Tibial nerve (tissue), 4 donors: ENCODE results near the gene NFKBIL1. TPM values are rescaled to one million over a fixed set of nuclear protein-coding genes. Genes with fewer than 3 reads are reported as not detected.
A peak's percentile ranks its signal among the peaks of the same experiment; 100 is the strongest.

Experiments
- DNase-seq, 2 donors: peaks; one replicate each; pipeline ENCODE4 v3.0.0-alpha.2; 2019; ENCODE audit warnings: low spot score in 2 of 2
- H3K27ac ChIP-seq, 4 donors: fragments of 200-600 bp; sonication (generic) in 3 of 4; one replicate each; pipeline ENCODE4 v1.5.1; 2017 to 2019; ENCODE audit warnings: mild to moderate bottlenecking in 1 of 4
- H3K27me3 ChIP-seq, 2 donors: fragments of 200-600 bp; sonication (generic) in 1 of 2; one replicate each; pipeline versions ENCODE4 v1.5.1 to v1.6.0; 2017 to 2019
- H3K36me3 ChIP-seq, 3 donors: fragments of 200-600 bp; sonication (generic); one replicate each; pipeline ENCODE4 v1.5.1; 2018 to 2019
- H3K4me1 ChIP-seq, 4 donors: fragments of 200-600 bp; sonication (generic) in 3 of 4; one replicate each; pipeline ENCODE4 v1.5.1; 2017 to 2019
- H3K4me3 ChIP-seq, 4 donors: fragments of 200-600 bp; sonication (generic) in 3 of 4; one replicate each; pipeline ENCODE4 v1.5.1; 2017 to 2019; ENCODE audit warnings: mild to moderate bottlenecking in 1 of 4, moderate library complexity in 1 of 4
- H3K9me3 ChIP-seq, 4 donors: fragments of 200-600 bp; sonication (generic) in 3 of 4; one replicate each; pipeline ENCODE4 v1.5.1; 2017 to 2019
- EP300 ChIP-seq, 2 donors: sonication (generic); formaldehyde crosslinking; IDR thresholded peaks; one replicate each; pipeline ENCODE4 v1.6.1; 2017; ENCODE audit warnings: antibody characterized with exemption in 2 of 2, mild to moderate bottlenecking in 1 of 2
- POLR2A ChIP-seq, 2 donors: fragments of 450-650 bp; IDR thresholded peaks; one replicate each; pipeline ENCODE4 v1.6.1; 2017; ENCODE audit warnings: antibody characterized with exemption in 2 of 2, mild to moderate bottlenecking in 2 of 2, moderate library complexity in 2 of 2
- WGBS, 2 donors: methylation state at CpG; one replicate each; pipeline ENCODE4 v1.1.5; 2018; 5-methylcytosine and 5-hydroxymethylcytosine counted together
- total RNA-seq, 4 donors: library from RNA; depleted of rRNA; stranded (reverse); fragments of >200 nt; gene quantifications; one replicate each; pipeline ENCODE4 v1.1.0, GENCODE V29; 2016
- TF ChIP-seq, protein P1 (sequence below), 5 experiments: fragments of 200-600 bp in 3 of 5; fragments of 450-650 bp in 2 of 5; sonication (generic) in 3 of 5; IDR thresholded peaks; one replicate each; pipeline ENCODE4 v1.5.1; 2016 to 2019; ENCODE audit warnings: antibody characterized with exemption in 5 of 5, mild to moderate bottlenecking in 3 of 5, moderate library complexity in 2 of 5

Gene NFKBIL1
- total RNA-seq, 4 donors from 2014 or later = 26.2 to 30.2 (median 27.7) TPM

DNA sequence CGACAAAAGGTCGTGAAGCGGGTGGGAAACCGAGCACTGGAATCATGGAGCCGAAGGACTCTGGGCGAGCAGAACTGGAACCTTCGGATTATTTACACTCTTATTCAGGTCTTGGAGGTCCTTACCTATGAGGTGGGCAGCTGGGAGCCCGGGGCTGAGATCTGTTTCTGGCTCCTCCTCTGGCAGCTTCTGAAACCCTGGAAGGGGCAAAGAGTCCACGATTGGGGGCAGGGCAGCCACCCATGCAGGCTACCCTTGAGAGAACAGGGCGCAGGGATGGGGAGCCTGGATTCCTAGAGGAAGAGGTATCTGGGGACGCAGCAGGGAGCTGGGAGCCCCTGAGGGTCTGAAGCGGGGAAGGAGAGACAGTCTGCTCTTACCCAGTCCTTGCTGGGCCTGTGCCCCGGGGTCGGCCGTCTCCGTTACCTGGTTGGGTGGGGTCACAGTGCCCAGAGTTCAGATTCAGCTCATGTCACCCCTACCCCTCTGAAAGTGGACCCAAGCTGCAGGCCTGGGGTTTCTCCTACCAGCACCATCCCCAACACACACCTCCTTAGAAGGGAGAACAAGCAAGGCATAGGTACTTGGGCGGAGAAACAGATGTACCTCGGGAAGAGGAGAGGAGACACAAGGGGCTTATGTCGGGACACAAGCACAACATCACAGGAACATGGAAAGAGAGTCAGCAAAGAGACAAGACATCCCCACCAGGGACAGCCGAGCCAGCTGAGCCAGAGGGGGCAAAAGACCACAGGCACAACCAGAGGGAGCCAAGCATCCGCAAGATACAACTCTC is 34.2 kb downstream of the NFKBIL1 start:
- peak overlapping the region; percentile 9 to 87 (median 67) for H3K27ac ChIP-seq
- peak overlapping the region; percentile 41 to 80 (median 67) for H3K4me3 ChIP-seq
- no peaks in the 10 kb centered on the region for H3K27me3 ChIP-seq
- TF ChIP-seq EP300 (IDR thresholded peaks at IDR 0.05) = no peak
- no peak for TF ChIP-seq POLR2A (IDR thresholded peaks at IDR 0.05)
- TF ChIP-seq, protein P1, sequence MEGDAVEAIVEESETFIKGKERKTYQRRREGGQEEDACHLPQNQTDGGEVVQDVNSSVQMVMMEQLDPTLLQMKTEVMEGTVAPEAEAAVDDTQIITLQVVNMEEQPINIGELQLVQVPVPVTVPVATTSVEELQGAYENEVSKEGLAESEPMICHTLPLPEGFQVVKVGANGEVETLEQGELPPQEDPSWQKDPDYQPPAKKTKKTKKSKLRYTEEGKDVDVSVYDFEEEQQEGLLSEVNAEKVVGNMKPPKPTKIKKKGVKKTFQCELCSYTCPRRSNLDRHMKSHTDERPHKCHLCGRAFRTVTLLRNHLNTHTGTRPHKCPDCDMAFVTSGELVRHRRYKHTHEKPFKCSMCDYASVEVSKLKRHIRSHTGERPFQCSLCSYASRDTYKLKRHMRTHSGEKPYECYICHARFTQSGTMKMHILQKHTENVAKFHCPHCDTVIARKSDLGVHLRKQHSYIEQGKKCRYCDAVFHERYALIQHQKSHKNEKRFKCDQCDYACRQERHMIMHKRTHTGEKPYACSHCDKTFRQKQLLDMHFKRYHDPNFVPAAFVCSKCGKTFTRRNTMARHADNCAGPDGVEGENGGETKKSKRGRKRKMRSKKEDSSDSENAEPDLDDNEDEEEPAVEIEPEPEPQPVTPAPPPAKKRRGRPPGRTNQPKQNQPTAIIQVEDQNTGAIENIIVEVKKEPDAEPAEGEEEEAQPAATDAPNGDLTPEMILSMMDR (IDR thresholded peaks at IDR 0.05) = no peak
- 23 to 27% methylated on average over 21 of the region's 21 CpGs for WGBS, 2 donors
- no peaks in the 10 kb centered on the region for H3K9me3 ChIP-seq
- H3K4me1 ChIP-seq = peaks cover 0 to 19% (median 8%) of the 10 kb centered on the region in 4 donors
- no peaks in the 10 kb centered on the region for H3K36me3 ChIP-seq
- no peak for DNase-seq

DNA sequence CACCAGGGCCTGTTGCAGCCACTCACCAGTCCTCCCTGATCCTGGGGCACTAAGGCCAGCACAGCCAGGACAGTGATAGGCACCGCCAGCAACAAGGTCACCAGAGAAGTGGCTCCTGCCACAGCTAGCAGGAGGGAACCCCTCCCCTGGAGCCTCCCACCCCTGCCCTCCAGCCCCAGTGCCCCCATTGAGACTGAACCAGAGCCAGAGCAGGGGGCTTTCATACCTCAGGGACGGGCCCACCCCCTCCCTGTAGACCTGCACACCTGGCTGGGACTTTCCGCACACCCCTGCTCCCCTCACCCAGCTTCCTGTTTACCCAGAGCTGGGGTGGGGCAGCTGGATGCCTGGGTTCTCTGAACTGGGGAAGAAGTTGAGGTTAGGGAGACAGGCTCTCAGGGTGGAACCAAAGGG is 34.8 kb downstream of the NFKBIL1 start, which contains the start of gene LTB:
LTB (minus strand) TSS at position 195 of the 414 bp plus-strand sequence; CDS start at position 188, 7 bp downstream.
- Histone ChIP-seq H3K27me3 (peaks cover 0 to 3% of the 10 kb centered on the region in 2 donors), H3K27ac (peak within 1 kb of the TSS; percentile 9 to 87 (median 67)), H3K4me1 (peaks cover 0 to 19% (median 8%) of the 10 kb centered on the region in 4 donors), H3K4me3 (peak within 1 kb of the TSS; percentile 41 to 80 (median 67)), H3K9me3 (no peaks in the 10 kb centered on the region), H3K36me3 (no peaks in the 10 kb centered on the region)
- TF ChIP-seq, protein P1 (IDR thresholded peaks at IDR 0.05) = no peak
- TF ChIP-seq POLR2A (IDR thresholded peaks at IDR 0.05) (no peak), EP300 (IDR thresholded peaks at IDR 0.05) (no peak)
- DNase-seq = no peak
- WGBS, 2 donors = 61 to 79% methylated on average over 3 of the region's 3 CpGs

DNA sequence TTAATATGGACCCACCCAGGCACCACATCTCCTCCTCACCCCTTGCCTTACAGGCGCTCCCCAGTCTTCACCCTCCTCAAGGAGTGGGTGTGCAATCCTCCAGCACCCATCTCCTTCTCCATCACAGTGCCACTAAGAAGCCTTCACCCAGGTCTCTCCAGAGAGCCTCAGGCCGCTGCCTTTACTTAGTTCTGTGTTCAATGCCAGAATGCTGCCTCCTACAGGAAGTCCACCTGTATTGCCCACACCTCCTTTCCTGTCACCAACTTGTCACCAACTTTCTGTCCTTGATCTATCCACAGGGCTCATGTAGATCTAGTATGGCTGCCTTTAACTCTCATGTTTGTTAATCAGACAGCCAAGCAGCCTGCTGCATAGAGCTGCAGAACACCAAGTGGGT is 38.1 kb downstream of the NFKBIL1 start:
- 55 to 64% methylated on average over 2 of the region's 2 CpGs for WGBS, 2 donors
- Histone ChIP-seq H3K4me3 (no peak overlapping the region), H3K36me3 (no peaks in the 10 kb centered on the region), H3K27ac (no peak overlapping the region), H3K9me3 (no peaks in the 10 kb centered on the region), H3K27me3 (peaks cover 0 to 11% of the 10 kb centered on the region in 2 donors), H3K4me1 (peaks cover 0 to 27% (median 10%) of the 10 kb centered on the region in 4 donors)
- no peak for DNase-seq
- TF ChIP-seq EP300 (IDR thresholded peaks at IDR 0.05) (no peak), POLR2A (IDR thresholded peaks at IDR 0.05) (no peak)
- TF ChIP-seq, protein P1 (IDR thresholded peaks at IDR 0.05) = no peak

DNA sequence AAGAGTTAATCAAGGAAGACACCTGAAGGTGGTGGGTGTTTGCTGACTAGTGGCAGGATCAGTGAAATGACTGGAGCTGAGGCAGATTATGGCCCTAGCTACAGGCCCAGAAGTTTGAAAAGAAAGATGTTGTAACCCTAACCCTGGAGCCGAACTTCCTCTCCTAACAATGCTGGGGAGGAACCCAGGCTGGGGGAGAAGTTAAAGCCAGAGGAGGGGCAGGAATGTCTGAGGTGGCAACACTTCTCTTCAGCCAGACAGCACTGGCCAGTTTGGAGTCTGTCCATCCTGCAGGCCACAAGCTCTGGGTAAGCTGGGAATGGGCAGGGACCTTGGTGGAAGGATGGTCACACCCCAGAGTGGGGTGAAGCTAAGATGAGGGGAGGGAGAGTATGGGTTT is 38.6 kb downstream of the NFKBIL1 start, which contains the start of gene LST1:
LST1 (plus strand) TSS at position 270 of the 400 bp plus-strand sequence. CDS start 1,023 bp downstream, outside the sequence.
- Histone ChIP-seq H3K4me3 (peak within 1 kb of the TSS in 1 of 4 donors; percentile 17), H3K27ac (peak within 1 kb of the TSS in 1 of 4 donors; percentile 21), H3K9me3 (no peaks in the 10 kb centered on the region), H3K27me3 (peaks cover 0 to 11% of the 10 kb centered on the region in 2 donors), H3K4me1 (peaks cover 0 to 24% (median 9%) of the 10 kb centered on the region in 4 donors), H3K36me3 (no peaks in the 10 kb centered on the region)
- DNase-seq = peak in 1 of 2 donors; percentile 10
- TF ChIP-seq, protein P1 (IDR thresholded peaks at IDR 0.05) = no peak
- TF ChIP-seq EP300 (IDR thresholded peaks at IDR 0.05) (no peak), POLR2A (IDR thresholded peaks at IDR 0.05) (no peak)
- 57 to 61% methylated on average over 1 of the region's 1 CpG for WGBS, 2 donors
